Activated CD4-positive, CD25-positive, alpha-beta regulatory T cell (primary cell): ENCODE data around the gene ARHGAP35.
A peak's percentile ranks its signal among the peaks of the same experiment; 100 is the strongest.
"Not testable (repeated sequence)": the region's sequence is repeated elsewhere in the genome, so short reads cannot be mapped to it uniquely, and the experiment has no call there.

Experiments used
- DNase-seq, 4 experiments: peaks; one replicate each; lab custom pipeline; 2025; lab: John Stamatoyannopoulos, UW

Gene ARHGAP35

DNA sequence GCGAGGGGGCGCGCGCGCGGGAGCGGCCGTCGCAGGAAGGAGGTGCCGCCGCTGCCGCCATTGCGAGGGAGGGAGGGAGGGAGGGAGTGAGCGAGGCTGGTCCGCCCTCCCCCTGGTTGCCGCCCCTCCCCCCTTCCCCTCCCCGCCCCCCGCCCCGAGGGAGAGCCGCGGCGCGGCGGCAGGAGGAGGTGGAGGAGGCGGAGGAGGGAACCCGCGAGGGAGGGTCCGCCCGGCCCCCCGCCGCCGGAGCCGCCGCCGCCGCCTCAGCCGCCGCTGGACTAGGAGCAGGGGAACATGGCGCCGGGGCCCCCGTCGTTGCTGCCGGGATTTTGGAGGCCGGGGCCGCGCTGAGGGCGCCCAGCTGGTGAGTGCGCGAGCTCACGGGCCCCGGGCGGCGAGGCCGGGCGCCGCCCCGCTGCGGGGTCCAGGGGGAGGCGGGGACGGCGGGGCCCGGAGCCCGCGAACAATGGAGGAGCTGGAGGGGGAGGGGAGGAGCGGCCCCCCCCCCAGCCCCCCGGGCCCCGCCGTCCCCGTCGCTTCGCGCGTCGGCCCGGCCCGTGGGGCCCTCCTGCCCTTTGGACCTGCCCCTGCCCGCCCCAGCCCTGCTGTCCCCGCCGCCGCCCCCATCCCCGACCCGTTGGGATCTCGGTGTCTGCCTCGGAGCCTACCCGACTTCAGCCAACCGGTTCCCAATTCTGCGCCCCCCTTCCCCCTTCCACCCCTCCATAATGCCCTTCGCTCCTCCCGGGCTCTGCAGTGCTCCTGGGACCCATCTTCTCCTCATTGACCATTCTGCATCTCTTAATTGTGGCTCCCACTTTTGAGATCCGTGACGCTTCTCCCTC is at the start of gene ARHGAP35:
Gene ARHGAP35 (plus strand): TSS at position 152 of the 845 bp plus-strand sequence. CDS start 57,679 bp downstream, outside the sequence.
- no peak for DNase-seq

DNA sequence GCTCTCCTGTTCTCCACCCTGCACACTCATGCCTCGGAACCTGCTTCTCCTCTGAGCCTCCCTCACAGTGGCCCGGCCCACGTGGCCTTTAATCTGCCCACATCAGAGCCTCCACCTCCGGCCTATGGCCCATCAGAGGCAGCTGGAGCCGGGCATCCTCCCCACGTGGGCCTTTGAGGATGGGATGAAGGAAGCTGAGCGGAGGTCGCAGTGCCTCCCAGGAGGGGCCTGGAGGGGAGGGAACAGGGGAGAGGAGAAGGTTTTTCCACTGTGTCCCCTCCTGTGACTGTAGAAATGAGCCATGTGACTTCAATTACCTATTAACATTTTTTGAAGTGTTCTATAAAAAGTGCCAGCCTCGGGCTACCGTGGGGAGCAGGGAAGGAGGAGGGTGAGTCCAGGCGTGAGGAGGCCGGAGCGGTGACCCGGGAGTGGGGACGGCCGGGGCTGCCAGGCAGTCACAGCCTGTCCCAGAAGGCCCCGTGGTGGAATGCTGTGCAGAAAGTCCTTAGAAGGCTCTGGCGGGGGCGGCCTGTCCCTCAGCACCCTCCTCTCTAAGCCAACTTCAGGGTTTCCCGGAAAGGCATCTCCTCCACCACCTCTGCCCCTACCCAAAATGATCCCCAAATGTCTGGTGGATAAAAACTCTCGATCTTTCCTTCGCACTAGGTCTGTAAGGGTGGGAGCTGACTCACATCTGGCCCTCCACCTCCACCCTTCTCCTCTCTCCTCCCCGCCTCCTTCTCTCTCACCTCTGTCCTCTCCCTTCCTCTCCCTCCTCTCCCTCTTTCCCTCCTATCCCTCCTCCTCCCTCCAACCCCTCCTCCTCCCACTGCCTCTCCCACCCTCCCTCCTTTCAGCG is 47.6 kb upstream of the ARHGAP35 start:
- no peak for DNase-seq

DNA sequence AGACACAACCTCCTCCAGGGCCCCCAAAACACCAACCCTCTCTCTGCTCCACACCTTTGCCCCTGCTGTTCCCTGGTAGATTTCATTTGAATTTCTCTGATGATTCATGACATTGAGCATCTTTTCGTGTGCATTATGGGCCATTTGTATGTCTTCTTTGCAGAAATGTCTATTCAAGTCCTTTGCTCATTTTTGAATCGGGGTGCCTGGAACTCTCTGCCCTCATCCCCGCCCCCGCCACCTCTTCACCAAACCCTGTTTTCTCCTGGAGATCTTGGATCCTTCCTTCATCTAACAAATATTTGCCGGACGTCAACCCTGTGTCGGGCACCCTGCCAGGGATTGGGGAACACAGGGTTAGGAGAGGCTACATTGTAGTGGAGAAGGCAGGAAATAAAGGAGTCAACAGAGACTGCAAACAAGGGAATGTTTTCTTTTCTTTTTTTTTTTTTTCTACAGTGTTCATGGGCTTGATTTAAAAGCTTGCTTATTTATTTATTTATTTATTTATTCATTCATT is 46.9 kb upstream of the ARHGAP35 start:
- no peak for DNase-seq

GRCh38 chr19:46815833-46816627 is 44.8 kb upstream of the ARHGAP35 start:
- DNase-seq, result no peak

DNA sequence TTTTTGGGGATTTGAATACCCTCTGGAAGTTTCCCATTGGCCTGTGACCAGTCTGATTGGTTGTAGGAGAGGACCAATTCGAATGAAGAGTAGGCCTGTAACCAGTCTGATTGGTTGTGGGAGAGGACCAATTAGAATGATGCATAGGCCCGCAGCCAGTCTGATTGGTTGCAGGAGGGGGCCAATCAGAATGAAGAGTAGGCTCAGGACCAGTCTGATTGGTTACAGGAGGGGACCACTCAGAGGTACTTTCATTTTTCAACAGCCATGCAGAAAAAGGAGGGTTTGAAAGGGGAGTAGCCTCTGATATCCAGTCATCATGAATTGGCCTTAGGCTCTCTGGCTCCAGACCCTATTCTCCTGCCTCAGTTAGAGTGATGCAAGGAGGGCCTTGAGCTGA is 42.0 kb upstream of the ARHGAP35 start:
- no peak for DNase-seq

DNA sequence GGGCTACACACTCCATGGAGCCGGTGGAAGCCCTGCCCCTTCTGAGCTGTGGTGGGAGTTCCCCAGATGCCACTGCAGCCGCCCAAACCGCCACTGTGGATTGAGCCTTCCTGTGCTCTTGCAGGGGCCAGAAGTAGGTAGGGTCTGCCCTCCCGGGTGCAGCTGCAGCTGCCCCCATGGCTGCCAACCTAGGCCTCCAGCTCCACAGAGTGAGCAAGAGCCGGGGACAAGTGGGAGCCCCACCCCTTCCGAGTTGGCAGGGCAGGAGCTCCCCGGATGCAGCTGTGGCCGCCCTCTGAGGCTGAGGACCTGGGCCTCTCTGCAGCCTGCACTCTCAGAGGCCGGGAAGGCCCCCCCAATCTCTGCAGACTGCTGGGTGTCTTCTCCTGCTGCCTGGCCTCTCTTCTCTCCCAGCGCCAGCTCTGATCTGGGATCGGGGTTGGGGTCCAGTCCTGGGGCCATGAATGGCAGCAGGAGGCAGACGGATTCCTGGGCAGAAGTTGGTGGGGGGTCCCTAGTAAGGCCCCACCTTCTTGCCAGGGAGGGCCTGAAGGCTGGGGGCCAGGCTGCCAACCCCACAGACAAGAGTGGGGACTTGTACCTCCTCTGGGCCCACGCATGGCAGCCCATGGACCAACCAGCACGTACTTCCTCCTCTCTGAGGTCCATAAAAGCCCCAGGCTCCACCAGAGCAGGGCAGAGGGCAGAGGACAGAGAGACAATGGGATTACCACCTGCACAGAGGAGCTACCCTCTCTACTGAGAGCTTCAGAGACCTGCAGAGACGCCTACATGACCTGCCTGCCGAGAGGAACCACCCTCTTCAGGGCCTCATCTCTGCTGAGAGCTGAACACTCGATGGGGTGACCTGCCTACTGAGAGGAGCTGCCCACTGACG is 39.0 kb upstream of the ARHGAP35 start:
- DNase-seq, result peak in 3 of 4 experiments; percentile 16 to 46 (median 37)

GRCh38 chr19:46822410-46822787 is 38.4 kb upstream of the ARHGAP35 start:
- not testable (repeated sequence) for DNase-seq

- no peak for DNase-seq
Measured at GRCh38 chr19:46823049-46823448, 37.7 kb upstream of the ARHGAP35 start.

GRCh38 chr19:46824890-46825730 is 35.7 kb upstream of the ARHGAP35 start:
- no peak for DNase-seq

- DNase-seq, result no peak
Measured at GRCh38 chr19:46825731-46826055, 35.1 kb upstream of the ARHGAP35 start.

DNA sequence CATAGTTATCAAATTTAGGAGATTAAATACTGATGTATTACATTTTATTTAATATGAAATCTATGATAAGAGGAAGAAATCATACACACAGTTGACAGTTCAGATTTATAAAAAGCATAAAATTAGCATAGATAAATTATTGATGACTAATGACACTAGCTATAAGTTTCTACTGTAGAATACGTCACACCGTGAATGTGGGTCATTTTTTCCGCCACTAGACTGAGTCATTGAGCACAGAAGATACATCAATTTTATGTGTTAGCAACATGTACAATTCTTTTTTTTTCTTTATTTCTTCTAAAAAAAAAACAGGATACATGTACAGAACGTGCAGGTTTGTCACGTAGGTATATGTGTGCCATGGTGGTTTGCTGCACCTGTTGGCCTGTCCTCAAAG is 32.3 kb upstream of the ARHGAP35 start:
- peak in 2 of 4 experiments; percentile 32 to 37 for DNase-seq

- no peak for DNase-seq
Measured at GRCh38 chr19:46830864-46831263, 29.9 kb upstream of the ARHGAP35 start.

GRCh38 chr19:46834121-46834520 is 26.7 kb upstream of the ARHGAP35 start:
- no peak for DNase-seq

DNA sequence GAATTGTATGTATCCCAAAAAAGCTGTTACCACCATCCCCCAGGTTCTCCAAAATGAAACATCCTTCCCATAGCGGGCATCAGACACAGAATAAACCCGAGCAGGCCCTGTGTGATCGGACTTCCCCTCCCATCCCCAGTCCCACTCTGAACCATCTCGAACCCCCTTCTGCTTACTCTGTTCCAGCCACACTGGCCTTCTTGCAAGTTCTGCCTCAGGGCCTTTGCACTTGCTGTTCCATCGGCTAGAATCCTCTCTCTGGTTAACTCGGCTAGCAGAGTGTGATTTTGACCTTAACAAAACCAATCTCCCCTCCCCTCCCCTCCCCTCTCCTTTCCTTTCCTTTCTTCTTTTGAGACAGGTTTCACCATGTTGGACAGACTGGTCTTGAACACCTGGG is 25.8 kb upstream of the ARHGAP35 start:
- DNase-seq, result no peak

DNA sequence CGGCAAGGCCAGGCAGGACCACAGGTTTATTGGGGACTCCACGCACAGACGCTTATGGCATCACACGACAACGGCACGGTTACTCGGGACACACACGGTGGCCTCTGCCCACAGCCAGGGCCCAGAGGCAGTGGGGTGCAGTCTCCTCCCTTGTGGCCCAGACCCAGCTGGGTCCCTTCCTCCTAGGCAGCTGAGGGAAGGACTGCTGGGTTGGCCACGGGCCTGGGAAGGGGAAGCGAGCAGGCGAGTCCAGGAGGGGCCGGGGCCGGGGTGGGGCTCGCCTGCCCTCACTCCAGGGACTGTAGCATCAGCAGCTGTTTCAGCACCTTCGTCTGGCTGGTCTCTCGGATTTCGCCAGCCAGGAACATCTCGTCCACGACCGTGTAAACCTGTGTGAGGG is 22.6 kb upstream of the ARHGAP35 start:
- no peak for DNase-seq

DNA sequence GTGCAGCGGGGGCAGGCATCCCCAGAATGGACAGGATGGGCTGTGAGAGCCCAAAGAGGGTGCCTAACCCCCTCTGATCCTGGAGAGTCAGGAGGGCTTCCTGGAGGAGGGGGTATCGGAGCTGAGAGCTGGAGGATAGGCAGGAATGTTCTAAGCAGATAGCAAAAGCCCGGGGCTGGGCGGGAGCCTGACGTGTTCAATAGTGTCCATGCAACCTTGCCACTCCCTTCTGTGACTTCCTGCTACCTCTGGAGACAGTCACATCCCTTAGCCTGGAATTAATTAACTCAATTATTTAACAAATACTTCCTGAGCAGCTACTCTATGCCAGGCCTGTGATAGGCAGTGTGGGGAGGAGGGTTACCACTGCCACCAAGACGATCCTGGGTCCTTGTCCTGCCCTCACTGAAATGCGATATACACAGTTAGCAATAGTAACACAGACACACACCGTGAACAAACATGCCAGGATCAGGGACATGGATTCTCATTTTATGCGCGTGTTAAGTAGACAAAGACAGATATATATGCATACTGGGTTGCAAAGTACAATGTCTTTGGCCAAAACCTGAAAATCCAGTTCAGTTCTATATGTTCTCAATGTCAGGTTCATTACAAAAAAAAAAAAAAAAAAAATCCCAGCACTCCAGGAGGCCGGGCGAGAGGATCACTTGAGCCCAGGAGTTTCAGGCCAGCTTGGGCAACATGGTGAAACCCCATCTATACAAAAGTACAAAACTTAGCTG is 20.9 kb upstream of the ARHGAP35 start:
- DNase-seq, result no peak

- peak in 2 of 4 experiments; percentile 32 to 41 for DNase-seq
Measured at GRCh38 chr19:46840498-46840942, 20.3 kb upstream of the ARHGAP35 start.

DNA sequence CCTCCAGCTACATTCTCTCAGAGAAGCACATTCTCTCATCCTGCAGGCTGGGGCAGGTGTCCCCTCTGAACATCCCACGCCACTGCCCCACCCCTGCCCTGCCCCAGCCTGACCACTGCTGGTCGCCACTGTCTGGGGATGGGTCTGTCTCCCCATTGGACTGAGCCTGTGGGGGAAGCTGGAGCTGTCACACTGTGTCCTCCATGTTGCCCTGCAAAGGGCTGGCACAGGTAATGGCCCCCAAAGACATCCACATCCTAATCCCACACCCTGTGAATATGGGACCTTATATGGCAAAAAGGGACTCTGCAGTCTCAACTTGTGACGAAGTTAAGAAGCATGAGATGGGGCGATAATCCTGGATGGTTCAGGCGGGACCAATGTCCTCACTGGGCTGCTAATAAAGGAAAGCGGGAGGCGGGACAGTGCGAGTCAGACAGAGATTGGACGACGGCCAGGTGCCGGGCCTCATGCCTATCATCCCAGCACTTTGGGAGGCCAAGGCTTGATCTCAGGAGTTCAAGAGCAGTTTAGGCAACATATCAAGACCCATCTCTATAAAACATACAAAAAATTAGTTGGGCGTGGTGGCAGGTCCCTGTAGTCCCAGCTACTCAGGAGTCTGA is 19.2 kb upstream of the ARHGAP35 start:
- DNase-seq, result no peak

- no peak for DNase-seq
Measured at GRCh38 chr19:46842791-46843190, 18.0 kb upstream of the ARHGAP35 start.
